GM12892 (cell line): ENCODE measurements around the gene STK33.

ENCODE experiments used
- DNase-seq: peaks from one replicate; pipeline ENCODE4 v3.0.0; 2011; ENCODE audit not compliant: insufficient read length
- FAIRE-seq: peaks from 2 replicates; lab custom pipeline; 2011; peaks lifted over from hg19 to GRCh38; lab: Jason Lieb, UNC
- POLR2A ChIP-seq: IDR thresholded peaks from 2 replicates; pipeline ENCODE4 v1.6.1; 2011; ENCODE audit warnings: low read depth, low read length, control low read depth
- POLR2AphosphoS5 ChIP-seq: IDR thresholded peaks from 2 replicates; pipeline ENCODE4 v1.6.1; 2011; ENCODE audit warnings: low read depth, low read length, control low read depth
- TAF1 ChIP-seq: IDR thresholded peaks from 2 replicates; pipeline ENCODE4 v1.6.1; 2011; ENCODE audit warnings: low read depth, mild to moderate bottlenecking, control low read depth, low read length, borderline replicate concordance

Gene STK33

DNA sequence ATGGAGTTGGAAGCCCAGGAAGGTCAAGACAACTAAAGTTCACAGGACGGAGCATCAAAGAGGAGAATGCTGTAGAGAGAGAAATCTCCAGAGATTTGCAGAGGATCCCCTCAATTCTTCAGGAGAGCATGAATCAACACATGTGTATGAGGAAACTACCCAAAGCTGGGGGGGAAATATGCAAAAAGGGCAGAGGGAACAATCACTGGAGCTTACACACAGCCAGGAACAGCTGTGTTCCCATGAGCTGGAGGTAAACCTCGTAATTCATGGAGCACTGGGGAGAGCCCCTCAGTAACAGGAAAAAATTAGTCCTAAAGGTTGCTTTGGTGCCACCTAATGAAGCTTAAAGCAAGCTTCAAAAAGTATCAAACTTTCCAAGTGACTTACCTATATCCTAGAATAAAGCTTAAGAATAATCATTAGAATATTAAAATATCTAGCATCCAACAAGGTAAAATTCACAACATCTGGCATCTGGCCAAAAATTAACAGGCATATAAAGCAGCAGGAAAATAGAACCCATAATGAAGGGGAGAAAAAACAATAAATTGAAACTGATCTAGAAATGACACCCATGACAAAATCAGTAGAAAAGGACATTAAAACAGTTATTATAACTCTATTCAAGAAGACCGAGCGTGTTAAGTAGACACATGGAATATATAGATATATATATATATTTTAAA, 134.2 kb downstream of the STK33 start:
- no peak for FAIRE-seq
- TF ChIP-seq POLR2AphosphoS5 = no peak
- TF ChIP-seq POLR2A = no peak
- no peak for TF ChIP-seq TAF1
- DNase-seq = no peak

DNA sequence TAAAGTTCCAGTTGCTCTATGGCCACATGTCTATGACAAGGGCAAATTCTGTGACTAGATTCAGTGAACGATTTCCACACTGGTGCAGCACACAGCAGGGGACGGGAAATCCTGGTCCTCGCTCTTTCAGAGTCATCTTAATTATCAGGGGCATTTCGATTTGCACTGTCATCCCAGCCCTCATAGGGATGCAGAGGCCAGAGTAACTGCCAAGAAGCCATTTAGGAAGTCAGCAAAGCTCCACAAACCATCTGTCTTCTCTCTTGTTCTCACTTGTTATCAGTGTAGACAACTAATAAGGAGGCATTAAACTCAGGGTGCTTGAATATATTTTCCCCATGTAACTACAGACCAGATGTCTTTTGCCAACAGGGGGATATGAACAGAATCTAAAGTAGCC, 151.7 kb downstream of the STK33 start:
- DNase-seq (no peak), FAIRE-seq (no peak)
- no peak for TF ChIP-seq POLR2AphosphoS5
- TF ChIP-seq POLR2A = no peak
- TF ChIP-seq TAF1 = no peak

DNA sequence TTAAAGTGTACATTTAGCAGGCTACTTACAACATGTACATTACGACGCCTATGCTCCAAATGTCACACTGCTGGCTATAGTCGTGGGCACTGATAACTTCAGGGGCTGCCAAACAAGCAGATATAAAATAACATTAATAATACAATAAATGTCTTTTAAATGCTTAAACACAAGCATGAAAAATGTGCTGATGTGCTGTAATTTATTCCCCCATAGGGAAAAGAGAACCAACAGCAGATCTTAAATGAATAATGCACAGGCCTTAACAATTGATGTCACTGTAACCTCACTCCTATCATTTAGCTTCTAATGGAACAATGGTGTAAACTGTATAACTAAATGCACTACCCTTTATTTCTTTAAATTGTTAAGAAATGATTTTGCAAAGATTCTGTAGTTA, 153.4 kb downstream of the STK33 start:
- TF ChIP-seq POLR2A = no peak
- no peak for TF ChIP-seq POLR2AphosphoS5
- no peak for FAIRE-seq
- no peak for DNase-seq

DNA sequence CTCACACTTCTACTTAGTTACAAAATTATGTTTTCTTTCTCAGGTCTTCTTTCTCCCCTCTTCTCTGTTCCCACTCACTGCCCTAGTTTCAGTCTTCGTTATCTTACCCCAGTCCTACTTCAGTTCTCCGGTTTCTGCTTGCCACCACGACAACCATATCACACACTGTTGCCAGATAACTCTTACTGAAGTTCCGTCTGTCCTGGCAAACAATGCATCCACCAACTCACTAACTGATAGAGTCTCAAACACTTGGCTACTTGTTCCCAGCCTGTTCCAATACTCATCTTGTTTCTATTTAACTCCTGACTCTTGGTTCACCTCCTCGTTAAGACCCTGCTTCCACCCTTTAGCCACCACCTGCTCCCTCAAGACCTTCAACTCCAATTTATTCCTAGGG, 164.5 kb downstream of the STK33 start:
- TF ChIP-seq TAF1 (no peak), POLR2AphosphoS5 (no peak), POLR2A (no peak)
- FAIRE-seq = no peak

DNA sequence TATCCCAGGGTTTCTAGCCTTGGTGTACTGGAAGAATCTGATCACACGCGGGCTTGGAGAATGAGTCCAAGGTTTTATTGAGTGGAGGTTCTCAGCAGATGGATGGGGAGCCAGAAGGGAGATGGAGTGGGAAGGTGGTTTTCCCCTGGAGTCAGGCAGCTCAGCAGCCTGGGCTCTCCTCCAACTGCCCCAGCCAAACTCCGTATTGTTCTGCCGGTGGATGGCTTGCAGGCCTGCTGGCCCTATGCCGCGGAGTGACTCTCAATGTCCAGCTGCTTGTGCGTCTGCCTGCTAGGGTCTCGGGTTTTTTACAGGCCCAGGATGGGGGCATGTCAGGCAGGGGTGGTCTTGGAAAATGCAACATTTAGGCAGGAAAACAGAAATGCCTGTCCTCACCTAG, 168.0 kb downstream of the STK33 start:
- no peak for DNase-seq
- TF ChIP-seq POLR2A (no peak), TAF1 (no peak), POLR2AphosphoS5 (no peak)
- no peak for FAIRE-seq

More for the DNA sequence above, 164.5 kb downstream of the STK33 start:
- DNase-seq = no peak

DNA sequence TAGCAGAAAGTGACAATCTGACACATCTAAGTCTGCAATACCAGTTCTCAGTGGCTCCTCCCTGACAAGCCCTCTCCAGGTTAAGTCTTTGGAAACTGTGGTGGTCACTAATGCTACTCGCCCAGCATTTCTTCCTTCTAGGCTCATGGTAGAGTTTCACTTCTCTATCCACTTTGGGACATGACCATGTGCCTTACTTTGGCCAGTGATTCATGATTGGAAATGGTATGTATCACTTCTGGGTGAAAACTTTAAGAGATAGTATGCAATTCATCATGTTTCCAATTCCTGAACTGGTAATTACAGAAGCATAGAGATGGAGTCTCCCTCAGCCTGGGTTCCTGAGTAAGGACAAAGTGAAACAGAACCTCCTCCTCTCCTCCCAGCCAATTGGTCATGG, 178.8 kb downstream of the STK33 start:
- no peak for TF ChIP-seq TAF1
- TF ChIP-seq POLR2AphosphoS5 = no peak
- TF ChIP-seq POLR2A = no peak
- FAIRE-seq = peak; percentile 61
- no peak for DNase-seq

DNA sequence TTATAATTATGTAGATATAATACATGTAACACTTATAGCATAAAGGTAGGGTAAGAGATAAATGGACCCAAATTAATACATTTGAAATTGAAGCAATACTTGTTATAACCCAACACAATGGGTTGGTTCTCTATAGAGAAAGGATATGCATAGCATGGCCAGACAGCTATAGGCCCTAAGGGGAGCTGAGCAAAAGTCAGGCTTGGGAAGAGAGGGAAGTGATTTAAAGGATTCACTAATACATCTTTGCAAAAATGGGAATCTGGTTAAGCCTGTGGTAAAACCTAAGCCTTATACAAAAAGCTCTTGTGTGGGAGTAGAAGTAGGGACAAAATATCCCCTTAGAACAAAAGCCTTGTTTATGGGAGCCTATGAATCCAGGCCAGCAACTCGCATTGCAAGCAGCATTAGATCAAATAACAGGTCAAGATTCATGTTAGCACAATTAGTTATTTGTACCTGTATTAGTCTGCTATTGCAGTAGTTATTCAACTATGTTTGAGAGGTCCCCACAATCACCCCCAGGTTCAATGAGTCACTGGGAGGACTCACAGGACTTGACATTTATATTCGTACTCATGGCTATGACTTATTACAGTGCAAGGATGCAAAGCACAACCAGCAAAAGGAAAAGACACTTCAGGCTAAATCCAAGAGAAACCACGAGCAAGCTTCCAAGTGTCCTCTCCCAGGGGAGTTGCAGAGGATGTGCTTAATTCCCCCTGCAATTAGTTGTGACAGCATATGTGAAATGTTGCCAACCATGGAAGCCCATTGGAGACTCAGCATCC, 185.7 kb downstream of the STK33 start:
- peak; percentile 30 for FAIRE-seq

DNA sequence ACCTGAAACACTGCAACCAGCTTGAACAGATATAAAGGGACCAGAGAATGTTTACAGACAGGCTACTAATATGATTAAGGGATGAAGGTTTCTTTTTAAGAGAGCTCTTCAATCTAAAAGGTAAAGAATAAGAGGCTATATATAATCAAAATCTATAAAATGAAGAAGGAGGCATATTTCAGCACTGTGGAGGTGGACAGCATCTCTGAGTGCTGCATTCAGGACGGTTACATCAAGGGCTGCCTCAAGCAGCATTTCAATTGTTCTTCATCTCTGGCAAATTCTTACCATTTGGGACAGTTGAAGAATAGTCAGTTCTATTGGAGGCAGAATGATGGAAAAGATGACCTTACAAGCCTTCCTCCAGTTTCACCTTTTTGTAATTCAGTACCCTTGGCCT, 190.7 kb downstream of the STK33 start:
- FAIRE-seq (no peak), DNase-seq (no peak)
- TF ChIP-seq POLR2AphosphoS5 (no peak), POLR2A (no peak), TAF1 (no peak)

More for the DNA sequence above, 185.7 kb downstream of the STK33 start:
- no peak for DNase-seq
- no peak for TF ChIP-seq POLR2AphosphoS5
- TF ChIP-seq TAF1 = no peak
- TF ChIP-seq POLR2A = no peak

DNA sequence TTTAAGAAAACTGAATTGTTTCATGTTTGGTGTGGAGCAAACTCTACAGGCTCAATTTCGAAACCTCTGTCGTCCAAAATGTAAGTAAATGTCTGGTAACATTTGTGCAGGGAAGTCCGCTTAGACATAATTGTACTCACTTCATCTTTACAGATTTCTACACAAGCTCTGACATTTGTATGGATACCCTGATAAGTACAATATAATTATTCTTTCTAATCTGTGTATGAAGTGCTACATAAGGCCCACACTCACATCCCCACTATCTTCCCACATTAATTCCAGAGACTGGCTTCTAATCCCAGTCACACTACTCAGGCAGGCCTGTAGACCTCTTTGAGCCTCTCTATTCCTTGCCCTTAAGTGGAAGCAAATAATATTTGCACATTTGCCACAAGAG, 201.1 kb downstream of the STK33 start:
- no peak for DNase-seq
- no peak for FAIRE-seq
- TF ChIP-seq POLR2A (no peak), TAF1 (no peak)

DNA sequence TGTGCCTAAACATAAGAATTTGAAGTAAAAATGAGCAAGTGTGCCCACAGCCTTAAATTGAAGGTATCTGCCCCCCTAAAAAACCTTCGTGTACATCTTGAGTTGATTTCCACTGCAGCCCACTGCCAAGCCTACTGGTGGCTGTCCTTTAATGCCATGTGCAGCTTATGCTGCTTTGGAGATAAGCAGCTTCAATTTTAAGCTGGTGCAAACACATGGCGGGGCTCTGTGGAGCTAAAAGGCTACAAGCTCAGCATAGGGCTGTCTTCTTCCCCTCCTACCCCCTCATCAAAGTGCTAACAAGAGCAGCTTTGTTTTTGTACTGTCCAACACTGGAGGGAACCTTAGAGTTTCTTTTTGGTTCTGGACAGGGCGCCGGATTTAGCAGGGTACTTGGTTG, 201.9 kb downstream of the STK33 start:
- DNase-seq = no peak
- TF ChIP-seq TAF1 (no peak), POLR2A (no peak), POLR2AphosphoS5 (no peak)
- FAIRE-seq = no peak

DNA sequence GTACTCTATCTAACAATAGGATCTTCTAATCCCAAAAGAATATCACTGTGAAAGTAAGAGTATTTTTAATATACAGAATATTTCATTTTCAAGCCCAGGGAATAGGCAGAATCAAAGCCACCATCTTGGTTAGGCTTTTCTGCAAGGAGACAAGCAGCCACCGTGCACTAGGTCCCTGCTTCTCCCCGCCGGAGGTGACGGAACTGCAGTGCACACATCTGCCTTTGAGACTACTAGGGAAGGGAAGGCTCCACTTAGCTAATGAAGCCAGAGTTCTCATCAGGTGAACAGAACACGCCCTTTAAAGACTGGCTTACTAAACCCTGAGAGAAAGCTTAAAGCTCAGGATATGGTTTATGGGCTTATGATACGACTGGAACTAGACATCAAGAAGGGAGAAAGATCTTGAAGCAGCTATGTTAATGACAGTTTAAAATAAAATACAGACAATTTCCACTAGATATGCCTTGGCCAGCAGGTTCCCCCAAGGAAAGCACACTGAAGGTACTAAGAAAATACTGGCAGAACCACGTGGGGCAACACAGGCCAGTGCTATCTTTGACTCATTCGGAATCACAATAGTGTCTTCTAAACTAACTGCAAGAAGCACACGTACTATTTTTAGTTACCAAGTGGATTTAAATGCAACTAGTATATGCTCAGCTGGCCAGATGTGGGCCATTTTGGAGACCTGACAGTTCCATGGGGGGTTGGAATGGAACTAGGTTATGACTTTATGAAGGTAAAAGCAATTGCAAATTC, 203.0 kb downstream of the STK33 start:
- TF ChIP-seq TAF1 = no peak
- TF ChIP-seq POLR2AphosphoS5 = no peak
- no peak for TF ChIP-seq POLR2A
- DNase-seq (no peak), FAIRE-seq (no peak)
